Stimulated activated CD8-positive, alpha-beta memory T cell treated with anti-CD3 and anti-CD28 coated beads, Interleukin-4, amount 100 ng/mL, for 48 hours (primary cell): ENCODE measurements around the gene MYO7A.
A peak's percentile ranks its signal among the peaks of the same experiment; 100 is the strongest.

Experiments used
- DNase-seq: peaks from one replicate; pipeline ENCODE4 v3.0.0-alpha.2; 2020

Gene MYO7A

DNA sequence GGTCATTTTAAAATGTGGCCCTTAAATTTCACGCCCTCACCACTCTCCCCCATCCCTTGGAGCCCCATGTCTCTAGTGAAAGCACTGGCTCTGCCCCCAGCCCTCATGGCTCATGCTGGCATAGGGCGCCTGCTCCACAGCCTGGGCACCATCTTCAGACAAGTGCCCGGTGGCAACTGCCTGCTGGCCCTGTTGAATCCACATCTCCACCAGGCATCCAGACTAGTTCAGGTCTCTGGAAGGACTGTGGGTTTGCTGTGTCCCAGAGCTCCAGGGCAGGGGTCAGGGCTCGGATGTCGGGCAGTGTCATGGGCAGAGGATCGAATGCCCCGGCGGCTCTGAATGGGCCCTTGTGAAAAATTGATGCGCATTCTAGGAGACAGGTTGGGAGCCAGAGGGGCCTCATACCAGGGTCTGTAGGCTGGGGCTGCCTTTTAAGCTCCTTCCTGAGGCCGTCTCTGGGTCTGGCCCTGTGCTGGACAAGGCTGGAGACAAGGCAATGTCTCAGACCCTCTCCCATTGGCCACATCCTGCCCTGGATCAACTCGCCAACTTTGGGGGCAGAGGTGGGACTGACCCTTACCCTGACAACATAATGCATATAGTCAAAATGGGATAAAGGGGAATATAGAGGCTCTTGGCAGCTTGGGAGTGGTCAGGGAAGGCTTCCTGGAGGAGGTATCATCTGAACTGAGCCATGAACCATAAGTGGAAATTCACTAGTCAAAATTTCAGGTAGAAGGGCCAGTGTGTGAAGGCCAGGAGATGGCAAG lies 1.2 kb downstream of the MYO7A start:
- DNase-seq: no peak

DNA sequence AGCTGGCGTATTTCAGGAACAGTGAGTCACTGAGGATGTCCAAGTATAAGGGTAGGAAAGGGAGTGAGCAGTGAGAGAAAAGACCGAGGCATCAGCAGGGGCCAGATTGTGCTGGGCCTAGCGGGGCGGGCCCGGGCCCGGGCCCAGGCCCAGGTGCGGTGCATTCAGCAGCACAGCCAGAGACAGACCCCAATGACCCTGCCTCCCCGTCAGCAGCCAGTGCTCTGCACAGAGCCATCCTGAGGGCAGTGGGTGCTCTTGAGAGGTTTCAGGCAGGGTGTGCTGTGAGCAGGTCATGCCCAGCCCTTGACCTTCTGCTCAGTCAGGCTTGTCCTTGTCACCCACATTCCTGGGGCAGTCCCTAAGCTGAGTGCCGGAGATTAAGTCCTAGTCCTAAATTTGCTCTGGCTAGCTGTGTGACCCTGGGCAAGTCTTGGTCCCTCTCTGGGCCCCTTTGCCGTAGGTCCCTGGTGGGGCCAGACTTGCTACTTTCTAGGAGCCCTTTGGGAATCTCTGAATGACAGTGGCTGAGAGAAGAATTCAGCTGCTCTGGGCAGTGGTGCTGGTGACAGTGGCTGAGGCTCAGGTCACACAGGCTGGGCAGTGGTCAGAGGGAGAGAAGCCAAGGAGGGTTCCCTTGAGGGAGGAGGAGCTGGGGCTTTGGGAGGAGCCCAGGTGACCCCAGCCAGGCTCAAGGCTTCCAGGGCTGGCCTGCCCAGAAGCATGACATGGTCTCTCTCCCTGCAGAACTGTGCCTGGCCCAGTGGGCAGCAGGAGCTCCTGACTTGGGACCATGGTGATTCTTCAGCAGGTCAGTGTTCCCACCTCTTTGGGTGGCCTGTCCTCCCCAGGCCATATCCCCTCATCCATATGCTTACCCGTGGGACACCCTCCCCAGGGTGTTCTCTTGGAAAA lies 2.1 kb downstream of the MYO7A start:
- no peak for DNase-seq

DNA sequence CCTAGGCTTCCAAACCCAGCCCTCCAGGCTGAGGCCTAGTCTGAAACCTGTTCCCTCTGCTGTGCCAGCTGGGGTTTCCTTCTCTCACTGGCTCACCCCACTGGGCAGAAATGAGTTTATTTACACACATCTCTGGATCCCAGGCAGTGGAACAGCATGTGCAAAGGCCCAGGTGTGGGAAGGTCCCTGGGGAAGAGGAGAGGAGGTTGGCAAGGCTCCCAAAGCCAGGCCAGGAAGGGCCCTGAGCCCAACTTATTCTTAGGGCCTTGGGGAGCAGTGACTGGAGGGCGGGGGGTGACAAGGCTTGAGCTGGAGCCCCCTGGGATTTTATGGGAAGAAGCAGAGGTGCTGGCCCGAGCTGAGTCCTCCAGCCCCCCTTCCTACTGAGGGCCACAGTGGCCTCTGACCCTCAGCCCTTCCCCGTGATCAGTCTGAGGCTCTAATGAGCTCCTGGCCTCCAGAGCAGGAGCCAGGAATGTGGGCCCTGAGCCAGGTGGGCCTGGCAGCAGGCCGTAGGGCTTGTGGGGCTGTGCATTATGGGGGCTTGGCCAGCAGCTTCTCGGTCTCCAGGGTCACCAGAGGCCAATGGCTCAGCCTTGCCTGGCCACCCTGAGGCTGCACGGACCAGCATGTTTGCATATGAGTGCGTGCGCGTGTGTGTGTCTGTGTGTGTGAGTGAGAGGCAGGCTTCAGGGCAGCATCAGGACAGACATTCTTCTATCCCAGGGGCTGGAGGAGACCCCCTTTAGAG lies 2.9 kb downstream of the MYO7A start:
- no peak for DNase-seq

DNA sequence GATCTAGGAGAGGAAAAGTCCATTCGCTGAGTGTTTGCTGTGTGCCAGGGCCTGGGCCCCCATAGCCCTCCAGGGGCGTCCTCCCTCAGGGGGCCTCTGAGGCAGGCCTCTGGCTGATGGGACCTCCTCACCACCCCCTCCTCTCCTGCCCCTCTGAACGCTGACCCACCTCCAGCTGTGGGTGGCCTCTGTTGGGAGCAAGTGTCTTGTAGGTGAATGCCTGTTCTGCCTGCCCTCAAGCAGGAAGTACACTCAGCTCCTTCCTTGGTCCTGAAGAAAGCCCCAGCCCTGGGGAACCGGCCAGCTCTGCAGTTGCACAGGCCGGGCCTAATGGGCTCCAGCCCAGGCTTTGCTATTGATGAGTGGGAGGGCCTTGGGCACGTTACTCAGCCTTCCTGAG lies 3.5 kb downstream of the MYO7A start:
- DNase-seq: no peak

DNA sequence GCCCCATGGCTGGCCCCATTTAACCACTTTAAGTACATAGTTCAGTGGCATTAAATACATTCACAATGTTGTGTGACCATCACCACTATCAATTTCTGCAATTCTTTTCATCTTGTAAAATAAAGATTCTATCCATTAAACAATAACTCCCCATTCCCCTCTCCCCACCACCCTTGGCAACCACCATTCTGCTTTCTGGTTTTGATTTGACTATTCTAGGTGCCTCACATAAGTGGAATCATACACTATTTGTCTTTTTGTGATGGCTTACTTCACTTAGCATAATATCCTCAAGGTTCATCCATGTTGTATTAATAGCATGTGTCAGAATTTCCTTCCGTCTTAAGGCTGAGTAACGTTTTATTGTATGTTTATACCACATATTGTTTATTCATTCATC lies 7.0 kb downstream of the MYO7A start:
- DNase-seq: no peak

DNA sequence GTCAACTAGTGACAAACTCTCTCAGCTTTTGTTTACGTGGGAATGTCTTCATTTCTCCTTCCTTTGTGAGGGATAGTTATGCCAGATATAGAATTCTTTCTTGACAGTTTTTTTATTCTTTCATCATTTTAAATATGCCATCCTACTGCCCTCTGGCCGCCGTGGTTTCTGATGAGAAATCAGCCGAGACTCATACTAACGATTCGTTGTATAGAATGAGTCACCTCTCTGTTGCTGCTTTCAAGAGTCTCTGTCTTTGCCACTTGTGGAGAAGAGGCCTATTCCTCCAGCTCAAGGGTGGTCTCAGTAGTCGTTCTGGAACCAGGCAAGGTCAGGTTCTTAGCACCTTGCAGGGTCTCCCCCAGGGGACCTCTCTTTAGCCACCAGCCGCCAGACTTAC lies 8.0 kb downstream of the MYO7A start:
- peak; percentile 53 for DNase-seq

DNA sequence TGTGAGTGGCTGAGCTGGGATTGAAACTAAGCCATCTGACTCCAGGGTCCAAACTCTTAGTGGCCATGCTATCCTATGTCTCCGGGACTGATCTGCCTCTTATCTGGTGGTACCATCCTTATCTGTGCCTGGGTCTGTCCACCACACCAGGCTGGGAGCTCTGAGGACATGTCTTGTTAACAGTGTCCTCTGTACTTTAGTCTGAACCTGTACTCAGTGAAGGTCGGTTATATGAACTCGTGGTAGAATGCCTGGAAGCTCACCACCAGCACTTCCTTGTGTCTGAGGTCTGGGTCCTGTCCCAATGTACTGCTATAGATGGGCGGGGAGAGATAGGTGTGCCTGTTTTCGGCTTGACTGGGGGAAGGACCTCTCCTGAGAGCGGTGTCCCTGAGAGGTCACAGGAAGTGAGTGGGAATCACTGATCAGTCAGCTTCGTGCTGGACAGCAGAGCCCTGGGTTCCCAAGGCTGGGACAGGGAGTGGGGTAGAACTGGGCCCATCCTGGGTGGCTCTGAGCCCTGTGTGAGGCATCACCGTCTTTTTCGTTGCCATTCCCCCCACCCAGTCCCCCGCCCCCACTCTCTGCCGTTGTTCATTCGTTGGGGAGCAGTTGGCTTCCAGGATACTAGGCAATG lies 8.9 kb downstream of the MYO7A start:
- DNase-seq: no peak

DNA sequence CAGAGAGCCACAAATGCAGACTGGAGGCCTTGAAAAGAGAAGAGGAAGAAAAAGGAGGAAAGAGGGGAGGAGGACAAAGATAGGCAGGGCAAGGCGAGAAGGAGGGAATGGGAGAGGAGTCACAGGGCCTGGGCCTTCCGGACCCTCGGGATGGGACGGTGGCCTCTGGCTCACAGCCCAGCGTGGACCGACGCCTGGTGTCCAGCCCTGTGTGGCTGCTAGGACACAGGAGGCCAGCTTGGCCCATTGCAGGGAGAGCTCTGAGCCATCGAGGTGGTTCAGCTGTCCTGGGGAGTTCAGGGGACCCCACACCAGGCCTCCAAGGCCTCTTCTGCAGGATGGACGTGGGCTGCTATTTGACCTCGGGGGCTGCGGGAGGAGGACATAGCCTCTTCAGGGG lies 9.4 kb downstream of the MYO7A start:
- DNase-seq: no peak

DNA sequence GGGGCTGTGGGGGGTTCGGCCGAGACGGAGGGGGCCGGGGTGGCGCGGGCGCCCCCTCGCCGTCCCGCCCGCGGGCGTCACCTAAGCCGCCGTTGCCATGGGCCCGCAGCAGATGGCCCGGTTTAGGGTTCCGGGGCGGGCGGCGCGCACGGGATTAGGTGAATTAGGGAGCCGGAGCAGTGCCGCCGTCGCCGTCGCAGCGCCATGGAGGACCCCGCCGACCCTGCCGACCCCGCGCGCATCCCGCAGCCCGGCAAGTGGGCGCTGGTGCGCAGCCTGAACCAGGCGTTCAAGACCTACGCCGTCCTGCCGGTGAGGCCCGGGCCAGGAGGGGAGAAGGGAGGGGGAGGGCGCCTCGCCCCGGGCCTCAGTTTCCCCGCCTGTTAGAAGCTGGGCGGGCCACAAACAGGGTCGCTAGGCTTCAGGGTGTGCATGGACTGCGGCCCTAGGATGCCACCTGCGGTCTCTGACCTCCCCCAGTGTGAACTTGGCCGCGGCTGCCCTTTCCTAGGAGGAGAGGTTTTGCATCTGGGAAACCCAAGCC lies 10.1 kb downstream of the MYO7A start:
- DNase-seq: no peak

DNA sequence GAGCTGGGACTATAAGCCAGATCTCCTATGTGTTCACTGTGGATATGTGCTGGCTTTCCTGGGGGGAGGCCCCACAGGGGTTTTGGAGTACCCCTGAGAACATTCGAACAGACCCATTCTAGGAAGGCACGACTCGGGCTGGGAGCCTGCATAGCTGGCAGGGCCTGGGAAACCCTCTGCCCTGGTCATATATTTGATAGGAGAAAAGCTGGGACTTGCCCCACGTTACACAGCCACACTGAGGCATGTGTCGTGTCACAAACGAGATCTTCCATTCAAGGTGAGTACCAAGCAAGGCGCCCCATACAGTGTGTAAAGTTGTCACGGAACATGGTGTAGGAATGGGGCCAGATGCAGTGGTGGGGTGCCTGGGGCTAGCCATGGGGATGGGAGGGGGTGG lies 11.2 kb downstream of the MYO7A start:
- DNase-seq: no peak

DNA sequence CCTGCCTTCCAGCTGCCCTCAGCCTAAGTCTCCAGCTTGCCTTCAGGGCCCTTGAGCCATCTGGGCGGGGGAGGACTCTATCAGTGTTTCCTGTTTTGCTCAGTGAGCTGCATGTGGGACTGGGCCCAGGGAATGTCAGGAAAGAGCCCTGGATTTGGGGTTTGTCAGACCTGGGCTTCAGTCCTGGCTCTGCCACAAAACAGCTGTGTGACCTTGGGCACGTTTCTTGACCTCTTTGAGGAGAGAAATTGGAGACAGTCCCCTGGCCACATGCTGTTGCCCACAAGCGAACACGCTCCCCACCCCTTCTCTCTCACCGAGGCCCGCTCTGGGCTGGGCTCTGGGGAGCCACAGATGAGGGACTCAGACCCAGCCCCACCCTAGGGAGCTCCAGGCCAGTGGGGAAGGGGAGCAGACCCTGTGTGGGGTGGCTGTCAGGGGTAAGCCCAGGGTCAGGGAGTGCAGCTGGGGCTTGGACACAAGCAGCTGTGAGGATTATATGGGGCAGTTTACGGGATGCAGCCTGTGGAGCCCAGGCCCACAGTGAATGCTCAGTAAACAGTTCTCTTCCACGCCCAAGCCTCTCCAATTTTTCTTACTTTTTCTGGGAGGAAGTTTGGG lies 12.3 kb downstream of the MYO7A start:
- DNase-seq: no peak

DNA sequence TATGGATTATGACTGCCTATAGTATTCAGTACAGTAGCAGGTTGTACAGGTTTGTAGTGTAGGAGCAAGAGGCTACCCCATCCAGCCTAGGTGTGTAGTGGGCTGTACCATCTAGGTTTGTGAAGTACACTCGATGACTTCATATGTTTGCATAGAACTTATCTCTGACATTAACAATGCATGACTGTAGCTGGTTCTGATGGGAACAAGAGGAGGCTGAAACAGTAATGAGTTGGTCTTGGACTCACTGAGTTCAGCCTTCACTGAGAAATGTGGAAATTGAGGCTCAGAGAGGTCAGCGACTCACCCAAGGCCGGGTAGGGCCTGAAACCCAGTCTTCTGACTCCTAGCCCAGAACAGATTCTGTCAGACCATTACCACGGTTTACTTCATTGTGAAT lies 13.0 kb downstream of the MYO7A start:
- no peak for DNase-seq

DNA sequence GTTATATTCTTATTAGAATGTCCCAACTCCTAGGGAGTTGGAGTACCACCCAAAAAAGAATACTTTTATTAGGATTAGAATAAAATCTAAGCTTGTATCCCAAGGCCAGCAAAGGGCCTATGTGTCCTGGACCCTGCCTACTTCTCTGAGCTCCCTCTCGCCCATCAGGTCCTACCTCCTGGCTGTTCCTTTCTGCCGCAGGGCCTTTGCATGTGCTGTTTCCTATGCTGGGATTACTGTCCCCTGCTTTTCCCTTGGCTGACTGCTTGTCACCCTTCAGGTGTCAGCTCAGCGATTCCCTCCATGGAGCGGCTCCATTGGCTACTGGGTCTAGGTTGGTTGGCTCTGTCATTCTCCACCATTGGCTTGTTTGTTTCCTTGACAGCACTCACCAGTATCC lies 13.4 kb downstream of the MYO7A start:
- DNase-seq: no peak

DNA sequence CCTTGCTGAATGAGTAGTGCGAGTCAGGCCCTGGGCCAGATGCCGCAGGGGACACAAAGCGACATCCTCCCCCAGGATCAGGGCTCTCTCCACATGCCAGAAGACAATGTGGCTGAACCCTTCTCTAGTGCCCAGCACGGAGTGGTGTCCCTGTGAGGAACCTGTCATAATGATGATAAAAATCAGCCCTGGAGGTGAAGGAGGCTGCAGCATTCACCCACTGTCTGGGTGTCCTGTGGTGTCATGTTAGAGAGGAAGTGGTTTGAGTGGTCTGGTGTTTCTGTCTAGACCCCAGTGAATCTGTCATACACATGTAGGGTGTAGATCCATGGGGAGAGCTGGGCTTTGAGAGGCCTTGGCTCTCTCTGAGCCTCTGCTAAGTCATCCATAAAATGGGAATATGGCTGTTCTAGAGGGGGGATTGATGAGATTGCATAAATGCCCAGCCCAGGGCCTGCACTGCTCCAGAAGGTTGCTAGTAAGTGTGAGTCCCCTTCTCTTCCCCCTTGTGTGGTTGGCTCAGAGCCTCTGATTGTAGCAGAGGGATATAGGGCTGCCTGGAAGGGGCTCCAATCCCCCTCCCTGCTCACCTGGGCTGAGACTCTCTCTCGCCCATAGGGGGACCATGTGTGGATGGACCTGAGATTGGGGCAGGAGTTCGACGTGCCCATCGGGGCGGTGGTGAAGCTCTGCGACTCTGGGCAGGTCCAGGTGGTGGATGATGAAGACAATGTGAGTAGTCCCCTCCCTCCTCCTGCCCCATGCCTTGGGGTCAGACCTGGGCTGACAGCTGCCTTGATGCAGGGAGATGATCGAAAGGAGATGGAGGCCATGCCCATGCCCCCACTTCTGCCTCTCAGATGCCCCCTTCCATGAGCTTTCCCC lies 14.3 kb downstream of the MYO7A start:
- peak; percentile 42 for DNase-seq

DNA sequence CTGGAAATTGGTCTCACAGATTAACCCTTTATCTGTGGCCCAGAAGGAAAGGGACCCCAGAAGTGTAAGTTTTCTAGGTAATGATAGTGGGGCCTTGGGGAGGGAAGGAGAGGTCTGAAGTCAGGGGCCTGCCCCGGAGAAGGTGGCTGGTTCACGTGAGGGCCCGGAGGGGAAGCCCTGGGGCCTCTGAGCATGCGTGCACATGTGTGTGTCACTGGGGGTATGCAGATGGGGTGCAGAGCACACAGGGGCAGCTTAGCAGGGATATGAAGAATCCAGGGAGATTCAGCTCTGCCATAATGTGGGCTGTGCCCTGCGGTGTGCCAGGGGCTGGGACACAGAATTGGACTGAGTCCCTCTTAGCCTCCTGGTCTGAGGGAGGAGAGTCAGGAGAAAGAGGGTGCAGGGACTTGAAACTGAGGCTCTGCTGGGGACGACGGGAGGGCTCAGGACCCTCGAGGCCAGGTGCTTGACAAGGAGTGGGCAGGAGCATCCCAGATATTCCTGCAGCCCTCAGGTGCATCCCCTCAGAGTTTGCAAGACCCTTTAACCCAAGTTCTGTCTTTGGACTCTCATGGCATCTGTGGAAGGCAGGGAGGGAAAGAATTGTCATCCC lies 15.5 kb downstream of the MYO7A start:
- DNase-seq: no peak

DNA sequence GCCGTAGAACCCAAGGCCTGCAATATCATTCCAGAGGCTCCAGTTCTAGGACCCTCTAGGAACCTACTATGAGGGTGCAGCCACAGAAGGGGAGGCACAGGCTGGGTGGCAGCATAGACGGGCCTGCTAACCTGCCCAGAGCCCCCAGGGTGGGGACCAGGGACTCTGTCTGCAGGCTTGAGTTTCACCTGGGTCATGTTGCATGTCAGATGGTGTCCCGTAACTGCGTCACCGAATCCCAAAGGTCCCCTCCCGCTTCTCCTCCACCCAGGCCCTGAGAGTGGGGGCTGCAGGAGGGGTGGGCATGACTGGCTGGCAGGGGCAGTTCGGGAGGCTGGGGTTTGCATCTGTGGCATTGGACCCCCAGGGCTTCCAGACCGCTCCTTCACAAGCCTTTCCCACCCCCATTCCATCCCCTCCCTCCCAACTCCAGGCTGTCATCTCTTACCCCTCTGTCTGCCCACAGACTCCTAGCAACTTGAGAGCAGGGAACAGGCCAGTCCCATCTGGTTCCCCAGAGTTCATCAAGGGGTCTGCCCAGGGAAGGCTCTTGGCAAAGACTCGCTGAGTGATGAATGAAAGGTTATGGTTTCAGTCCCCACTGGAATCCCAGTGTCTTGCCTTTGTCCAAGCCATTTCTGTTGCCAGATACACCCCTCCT lies 16.3 kb downstream of the MYO7A start:
- DNase-seq: no peak

DNA sequence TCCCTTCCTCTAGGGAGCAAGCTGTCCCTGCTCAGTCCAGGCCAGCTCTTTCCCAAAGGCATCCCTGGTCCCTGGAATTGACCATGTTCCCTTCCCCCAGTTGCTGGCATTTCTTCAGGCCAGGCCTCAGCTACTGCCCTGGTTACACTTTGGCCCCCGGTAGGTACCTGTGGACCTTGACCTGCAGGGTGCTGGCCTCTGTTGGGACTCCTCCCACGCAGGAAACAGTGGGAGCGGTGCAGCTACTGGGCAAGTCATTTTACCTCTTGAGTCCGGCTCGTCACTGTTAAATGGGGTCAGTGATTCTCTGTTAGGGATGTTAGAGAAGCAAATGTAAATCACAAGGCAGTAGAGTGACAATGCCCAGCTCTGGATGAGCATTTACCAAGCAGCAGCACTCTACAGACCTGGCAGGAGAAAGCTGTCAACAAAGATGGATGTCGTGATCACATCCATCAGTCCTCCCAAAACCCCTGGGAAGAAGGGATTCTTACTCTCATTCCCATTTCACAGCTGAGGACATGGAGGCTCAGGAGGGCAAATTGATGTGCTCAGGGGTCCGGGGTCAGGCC lies 16.9 kb downstream of the MYO7A start:
- DNase-seq: no peak

DNA sequence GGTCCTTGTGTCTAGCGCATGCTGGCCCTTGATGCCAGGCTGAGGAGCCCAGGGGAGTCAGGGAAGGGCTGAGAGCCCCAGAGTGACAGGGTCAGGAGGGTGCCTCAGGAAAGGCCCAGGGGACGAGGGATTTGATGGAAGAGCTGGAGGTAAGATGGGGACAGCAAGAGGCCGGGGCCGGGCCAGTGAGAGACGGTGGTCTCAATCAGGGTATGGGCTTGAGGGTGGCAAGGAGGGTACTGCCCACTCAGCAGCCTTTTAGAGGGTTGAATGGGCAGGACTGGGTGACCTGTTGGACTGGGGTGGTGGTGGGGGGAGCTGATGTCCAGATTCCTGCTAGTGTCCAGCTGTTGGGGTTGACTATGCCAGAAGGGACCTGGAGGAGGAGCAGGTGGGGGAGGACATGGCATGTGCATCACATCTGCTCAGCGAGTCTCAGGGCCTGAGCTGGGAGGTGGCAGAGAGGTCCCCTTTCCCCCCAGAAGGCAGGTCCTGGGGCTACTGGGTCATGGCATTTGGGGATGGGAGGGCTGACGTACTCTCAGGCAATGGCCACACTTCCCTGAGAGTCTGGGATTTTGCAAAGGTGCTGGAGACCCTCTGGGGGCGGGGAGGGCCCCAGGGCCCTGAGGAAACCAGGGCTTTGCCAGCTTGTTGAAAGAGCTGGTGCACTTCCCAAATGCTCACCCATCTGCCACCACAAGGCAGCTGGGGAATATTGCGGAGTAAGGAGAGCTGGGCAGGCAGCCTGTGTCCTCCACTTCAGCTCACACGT lies 18.4 kb downstream of the MYO7A start:
- DNase-seq: no peak

DNA sequence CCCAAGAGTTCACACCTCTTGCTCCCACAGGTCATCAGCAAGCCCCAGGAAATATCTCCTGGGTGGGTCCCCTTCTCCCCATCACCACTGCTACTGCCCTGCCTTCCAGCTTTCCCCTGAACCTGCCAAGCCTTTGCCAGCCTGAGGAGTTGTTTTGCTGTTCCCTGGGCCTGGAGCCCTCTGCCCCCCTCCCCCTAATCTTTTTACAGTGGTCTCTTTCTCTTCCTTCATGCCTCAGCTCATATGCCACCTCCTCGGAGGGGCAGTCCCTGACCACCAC lies 18.9 kb downstream of the MYO7A start:
- DNase-seq: no peak
